PFSK-1 (cell line): ENCODE measurements around the gene PCSK2.

Experiments used
- FOXP2 ChIP-seq: optimal IDR thresholded peaks from 2 replicates; pipeline ENCODE3; 2011; ENCODE audit warnings: borderline replicate concordance, control low read depth, inconsistent platforms; ENCODE audit not compliant: insufficient read depth; ENCODE audit errors: extremely low read length, extremely low read depth
- POLR2AphosphoS5 ChIP-seq: IDR thresholded peaks from 2 replicates; pipeline ENCODE4 v1.6.1; 2012; ENCODE audit warnings: low read depth, mild to moderate bottlenecking, control low read depth, low read length, moderate library complexity
- SIN3A ChIP-seq: IDR thresholded peaks from 2 replicates; pipeline ENCODE4 v1.6.1; 2012; ENCODE audit warnings: mild to moderate bottlenecking, low read length, moderate library complexity, borderline replicate concordance; ENCODE audit not compliant: insufficient read depth
- TAF1 ChIP-seq: IDR thresholded peaks from 2 replicates; pipeline ENCODE4 v1.6.1; 2012; ENCODE audit warnings: low read length, control low read depth, borderline replicate concordance; ENCODE audit not compliant: insufficient read depth
- TF ChIP-seq, protein P1 (sequence below), 2 experiments: IDR thresholded peaks; 2 replicates each; pipeline versions ENCODE4 v1.6.1 to v1.8.0; 2011 to 2012; ENCODE audit warnings: low read depth in 2 of 2, low read length in 2 of 2, control low read depth in 1 of 2, inconsistent platforms in 1 of 2, mild to moderate bottlenecking in 1 of 2, moderate library complexity in 1 of 2; ENCODE audit not compliant: insufficient read depth in 1 of 2

Gene PCSK2

DNA sequence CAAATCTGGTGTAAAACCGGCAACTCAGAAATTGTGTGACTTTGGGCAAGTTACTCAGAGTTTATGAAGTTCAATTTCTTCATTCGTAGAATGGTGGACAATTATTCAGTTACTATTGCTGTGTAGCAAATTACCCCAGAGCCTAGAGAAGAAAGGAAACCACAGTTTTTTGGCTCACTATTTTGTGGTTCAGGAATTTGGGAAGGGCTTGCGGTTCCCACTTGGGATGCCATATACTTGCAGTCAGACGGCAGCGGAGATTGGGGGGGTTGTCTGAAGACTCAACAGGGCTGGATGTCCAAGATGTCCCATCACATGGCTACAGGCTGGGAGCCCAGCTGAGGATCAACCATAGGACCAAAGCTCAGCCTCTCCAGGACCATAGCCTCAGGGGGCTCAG lies 108.1 kb downstream of the PCSK2 start:
- TF ChIP-seq TAF1 (no peak), SIN3A (no peak), POLR2AphosphoS5 (no peak), FOXP2 (no peak)
- TF ChIP-seq, protein P1, sequence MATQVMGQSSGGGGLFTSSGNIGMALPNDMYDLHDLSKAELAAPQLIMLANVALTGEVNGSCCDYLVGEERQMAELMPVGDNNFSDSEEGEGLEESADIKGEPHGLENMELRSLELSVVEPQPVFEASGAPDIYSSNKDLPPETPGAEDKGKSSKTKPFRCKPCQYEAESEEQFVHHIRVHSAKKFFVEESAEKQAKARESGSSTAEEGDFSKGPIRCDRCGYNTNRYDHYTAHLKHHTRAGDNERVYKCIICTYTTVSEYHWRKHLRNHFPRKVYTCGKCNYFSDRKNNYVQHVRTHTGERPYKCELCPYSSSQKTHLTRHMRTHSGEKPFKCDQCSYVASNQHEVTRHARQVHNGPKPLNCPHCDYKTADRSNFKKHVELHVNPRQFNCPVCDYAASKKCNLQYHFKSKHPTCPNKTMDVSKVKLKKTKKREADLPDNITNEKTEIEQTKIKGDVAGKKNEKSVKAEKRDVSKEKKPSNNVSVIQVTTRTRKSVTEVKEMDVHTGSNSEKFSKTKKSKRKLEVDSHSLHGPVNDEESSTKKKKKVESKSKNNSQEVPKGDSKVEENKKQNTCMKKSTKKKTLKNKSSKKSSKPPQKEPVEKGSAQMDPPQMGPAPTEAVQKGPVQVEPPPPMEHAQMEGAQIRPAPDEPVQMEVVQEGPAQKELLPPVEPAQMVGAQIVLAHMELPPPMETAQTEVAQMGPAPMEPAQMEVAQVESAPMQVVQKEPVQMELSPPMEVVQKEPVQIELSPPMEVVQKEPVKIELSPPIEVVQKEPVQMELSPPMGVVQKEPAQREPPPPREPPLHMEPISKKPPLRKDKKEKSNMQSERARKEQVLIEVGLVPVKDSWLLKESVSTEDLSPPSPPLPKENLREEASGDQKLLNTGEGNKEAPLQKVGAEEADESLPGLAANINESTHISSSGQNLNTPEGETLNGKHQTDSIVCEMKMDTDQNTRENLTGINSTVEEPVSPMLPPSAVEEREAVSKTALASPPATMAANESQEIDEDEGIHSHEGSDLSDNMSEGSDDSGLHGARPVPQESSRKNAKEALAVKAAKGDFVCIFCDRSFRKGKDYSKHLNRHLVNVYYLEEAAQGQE (IDR thresholded peaks at IDR 0.05; ENCODE audit: insufficient read depth in 1 of 2, low read depth in 2 of 2, low read length in 2 of 2) = no peak

DNA sequence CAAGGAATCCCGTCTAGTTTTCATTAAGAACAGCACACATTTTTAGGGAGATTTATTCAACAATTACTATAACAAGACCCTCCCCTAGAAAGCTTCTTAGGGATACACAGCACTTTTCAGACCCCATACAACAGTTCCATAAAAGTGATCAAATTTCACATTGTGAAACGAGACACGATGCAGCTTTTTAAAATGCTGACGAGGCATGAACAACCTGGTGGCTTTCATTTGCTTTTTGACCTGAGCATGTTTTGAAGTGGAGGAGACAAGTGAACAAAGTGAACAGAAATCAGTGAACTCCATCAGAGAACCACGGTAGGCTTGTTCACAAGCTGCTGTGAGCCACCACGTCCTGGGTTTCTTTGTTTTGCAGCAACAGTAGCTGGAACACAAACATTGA lies 112.2 kb downstream of the PCSK2 start:
- TF ChIP-seq FOXP2 (no peak), TAF1 (no peak), POLR2AphosphoS5 (no peak), SIN3A (no peak)
- TF ChIP-seq, protein P1 (IDR thresholded peaks at IDR 0.05; ENCODE audit: insufficient read depth in 1 of 2, low read depth in 2 of 2, low read length in 2 of 2) = no peak

DNA sequence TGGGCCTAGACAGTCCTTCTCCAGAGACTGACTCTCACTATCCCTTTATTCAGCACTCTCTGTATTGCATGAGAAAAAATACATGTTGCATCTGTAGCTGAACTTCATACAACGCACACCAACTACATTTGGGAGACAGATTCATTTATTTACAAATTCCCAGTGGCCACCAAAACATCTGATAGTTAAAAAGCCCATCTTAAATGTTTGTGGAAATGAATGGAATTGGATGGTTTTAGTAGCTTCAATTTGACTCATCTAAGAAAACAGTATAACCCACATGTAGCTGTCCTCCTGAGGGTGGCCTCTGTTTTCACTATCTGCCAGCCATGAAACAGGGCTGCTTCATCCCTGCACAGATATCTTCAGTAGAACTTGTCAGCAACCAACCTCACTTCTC lies 116.3 kb downstream of the PCSK2 start:
- TF ChIP-seq POLR2AphosphoS5 (no peak), FOXP2 (no peak), SIN3A (no peak), TAF1 (no peak)
- TF ChIP-seq, protein P1 (IDR thresholded peaks at IDR 0.05; ENCODE audit: insufficient read depth in 1 of 2, low read depth in 2 of 2, low read length in 2 of 2) = no peak

DNA sequence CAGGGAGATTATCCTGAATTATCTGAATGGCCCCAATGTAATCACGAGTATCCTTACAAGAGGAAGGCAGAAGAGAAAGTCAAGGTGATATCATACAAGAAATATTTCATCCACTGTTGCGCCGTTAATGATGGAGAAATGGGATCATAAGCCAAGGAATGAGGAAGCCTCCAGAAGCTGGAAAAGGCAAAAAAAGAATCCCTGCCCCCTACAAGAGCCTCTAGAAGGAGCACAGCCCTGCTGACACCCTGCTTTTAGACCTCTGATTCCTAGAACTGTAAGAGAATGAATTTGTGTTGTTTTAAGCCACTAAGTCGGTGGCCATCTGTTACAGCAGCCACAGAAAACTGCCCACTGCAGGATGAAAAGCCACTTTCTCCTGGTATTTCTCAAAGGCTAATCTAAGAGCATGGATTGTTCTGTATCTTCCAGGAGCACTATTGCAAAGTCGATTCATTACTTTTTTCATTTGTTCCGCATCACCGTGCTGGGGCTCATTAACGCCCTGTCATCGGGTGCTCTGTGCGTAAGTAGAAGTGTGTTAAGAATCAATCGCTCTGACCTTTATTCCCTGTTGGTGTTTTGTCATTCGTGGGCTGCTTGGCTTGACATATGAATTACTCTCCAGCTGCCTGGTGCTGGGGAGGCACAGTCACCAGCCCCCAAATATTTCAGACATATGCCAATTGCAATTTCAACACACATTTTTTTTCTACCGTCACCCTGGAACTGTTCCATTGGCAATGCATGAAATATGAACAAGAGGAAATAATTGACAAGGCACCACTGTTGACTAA lies 117.0 kb downstream of the PCSK2 start:
- TF ChIP-seq SIN3A (no peak), POLR2AphosphoS5 (no peak)

DNA sequence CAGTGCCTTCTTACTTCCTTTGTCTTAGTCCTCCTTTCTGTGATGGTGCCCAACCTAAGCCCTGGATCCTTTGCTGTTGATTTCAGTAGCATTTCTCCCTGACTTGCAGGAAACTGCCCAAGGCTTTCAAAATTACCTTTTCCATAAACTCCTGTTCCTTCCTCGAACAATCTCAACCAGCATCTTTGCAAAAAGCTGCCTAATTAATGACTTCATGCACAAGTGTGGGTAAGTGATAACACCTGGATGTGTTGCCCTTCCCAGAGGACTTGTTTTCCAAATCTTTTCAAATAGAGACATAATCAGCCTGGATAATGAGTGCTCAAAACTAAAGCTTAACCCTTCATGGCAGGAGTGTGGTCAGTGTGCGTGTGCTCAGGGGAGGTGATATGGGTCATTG lies 118.0 kb downstream of the PCSK2 start:
- TF ChIP-seq SIN3A (no peak), POLR2AphosphoS5 (no peak), TAF1 (no peak), FOXP2 (no peak)
- TF ChIP-seq, protein P1 (IDR thresholded peaks at IDR 0.05; ENCODE audit: insufficient read depth in 1 of 2, low read depth in 2 of 2, low read length in 2 of 2) = no peak
